Amniotic epithelial cell (primary cell): ENCODE data around the gene CDC42BPG.

Experiments
- DNase-seq: peaks from one replicate; pipeline ENCODE4 v3.0.0-alpha.2; 2010; ENCODE audit warnings: low read depth

CDC42BPG gene, protein sequence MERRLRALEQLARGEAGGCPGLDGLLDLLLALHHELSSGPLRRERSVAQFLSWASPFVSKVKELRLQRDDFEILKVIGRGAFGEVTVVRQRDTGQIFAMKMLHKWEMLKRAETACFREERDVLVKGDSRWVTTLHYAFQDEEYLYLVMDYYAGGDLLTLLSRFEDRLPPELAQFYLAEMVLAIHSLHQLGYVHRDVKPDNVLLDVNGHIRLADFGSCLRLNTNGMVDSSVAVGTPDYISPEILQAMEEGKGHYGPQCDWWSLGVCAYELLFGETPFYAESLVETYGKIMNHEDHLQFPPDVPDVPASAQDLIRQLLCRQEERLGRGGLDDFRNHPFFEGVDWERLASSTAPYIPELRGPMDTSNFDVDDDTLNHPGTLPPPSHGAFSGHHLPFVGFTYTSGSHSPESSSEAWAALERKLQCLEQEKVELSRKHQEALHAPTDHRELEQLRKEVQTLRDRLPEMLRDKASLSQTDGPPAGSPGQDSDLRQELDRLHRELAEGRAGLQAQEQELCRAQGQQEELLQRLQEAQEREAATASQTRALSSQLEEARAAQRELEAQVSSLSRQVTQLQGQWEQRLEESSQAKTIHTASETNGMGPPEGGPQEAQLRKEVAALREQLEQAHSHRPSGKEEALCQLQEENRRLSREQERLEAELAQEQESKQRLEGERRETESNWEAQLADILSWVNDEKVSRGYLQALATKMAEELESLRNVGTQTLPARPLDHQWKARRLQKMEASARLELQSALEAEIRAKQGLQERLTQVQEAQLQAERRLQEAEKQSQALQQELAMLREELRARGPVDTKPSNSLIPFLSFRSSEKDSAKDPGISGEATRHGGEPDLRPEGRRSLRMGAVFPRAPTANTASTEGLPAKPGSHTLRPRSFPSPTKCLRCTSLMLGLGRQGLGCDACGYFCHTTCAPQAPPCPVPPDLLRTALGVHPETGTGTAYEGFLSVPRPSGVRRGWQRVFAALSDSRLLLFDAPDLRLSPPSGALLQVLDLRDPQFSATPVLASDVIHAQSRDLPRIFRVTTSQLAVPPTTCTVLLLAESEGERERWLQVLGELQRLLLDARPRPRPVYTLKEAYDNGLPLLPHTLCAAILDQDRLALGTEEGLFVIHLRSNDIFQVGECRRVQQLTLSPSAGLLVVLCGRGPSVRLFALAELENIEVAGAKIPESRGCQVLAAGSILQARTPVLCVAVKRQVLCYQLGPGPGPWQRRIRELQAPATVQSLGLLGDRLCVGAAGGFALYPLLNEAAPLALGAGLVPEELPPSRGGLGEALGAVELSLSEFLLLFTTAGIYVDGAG (N-terminal part only)

DNA sequence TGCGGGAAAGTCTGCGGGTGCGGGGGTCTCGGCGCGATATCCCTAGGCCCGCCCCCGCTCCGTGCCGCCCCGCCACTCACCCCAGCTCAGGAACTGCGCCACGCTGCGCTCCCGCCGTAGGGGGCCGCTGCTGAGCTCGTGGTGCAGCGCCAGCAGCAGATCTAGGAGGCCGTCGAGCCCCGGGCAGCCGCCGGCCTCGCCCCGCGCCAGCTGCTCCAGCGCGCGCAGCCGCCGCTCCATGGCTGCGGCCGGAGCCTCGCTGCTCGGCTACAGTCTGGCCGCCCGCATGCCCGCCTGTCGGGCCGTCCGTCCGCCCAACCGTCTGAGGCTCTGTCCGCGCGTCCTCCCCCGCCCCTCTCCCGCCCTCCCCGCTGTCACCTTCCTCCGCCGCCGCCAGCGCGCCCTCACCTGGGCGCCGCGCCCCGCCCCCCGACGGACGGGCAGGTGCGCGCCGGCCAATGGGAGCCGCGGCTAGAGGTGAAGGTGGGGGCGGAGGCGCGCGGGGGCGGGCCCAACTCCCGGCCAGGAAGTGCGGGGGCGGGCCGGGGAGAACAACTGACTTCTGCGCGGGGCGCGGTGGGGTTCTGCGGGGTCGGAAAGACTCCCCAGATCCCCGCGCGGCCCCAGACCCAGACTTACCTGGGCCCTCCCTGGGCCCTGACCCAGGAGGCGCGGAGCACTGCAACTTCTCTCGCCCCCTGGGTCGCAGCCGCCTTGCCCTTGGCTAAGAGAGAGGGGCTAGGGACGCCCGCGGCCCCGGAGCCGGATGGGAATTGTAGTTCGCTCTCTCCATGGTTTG is at the start of gene CDC42BPG:
CDC42BPG (minus strand) TSS at position 324 of the 799 bp plus-strand sequence; CDS start at position 240, 84 bp downstream.
- peak; percentile 36 for DNase-seq

DNA sequence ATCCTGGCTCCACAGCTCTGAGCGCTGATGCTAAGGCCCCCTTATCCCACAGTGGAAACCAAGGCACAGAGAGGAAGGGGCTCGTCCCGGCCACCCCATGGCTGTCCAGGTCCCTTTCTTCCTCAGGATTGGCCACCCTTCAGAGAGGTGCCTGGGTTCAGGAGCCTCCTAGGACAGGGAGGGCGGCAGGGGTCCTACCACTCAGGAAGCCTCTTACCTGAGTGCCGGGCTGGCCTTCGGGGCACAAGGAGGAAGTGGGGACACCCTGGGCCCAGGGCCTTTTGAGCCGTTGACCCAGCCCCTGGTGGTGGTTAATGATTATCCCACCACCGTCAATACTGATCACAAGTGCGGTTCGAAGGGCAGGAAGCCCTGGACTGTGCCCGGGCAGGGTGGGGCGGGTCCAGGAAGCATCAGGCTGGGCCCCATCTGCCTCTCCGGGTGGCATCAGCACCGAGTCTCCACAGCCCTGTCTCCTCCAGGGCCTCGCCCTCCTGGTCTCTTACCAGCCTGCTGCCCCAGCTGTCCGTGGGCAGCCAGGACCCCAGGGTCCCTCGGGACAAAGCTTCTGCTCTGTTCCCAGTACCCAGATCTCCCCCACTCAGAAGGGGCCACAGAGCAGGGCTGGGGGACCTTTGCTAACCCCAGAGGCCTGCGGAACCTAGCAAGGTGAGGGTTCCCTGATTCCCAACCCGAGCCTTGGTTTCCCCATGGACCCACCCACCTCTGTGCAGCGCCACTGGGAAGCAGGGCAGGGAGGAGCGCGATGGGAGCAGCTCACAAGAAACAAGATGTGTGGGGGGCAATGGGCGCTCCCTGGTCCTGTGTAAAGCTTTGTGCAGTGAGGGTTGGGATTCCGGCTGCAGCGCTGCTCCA is 49.0 kb upstream of the CDC42BPG start:
- DNase-seq = no peak

DNA sequence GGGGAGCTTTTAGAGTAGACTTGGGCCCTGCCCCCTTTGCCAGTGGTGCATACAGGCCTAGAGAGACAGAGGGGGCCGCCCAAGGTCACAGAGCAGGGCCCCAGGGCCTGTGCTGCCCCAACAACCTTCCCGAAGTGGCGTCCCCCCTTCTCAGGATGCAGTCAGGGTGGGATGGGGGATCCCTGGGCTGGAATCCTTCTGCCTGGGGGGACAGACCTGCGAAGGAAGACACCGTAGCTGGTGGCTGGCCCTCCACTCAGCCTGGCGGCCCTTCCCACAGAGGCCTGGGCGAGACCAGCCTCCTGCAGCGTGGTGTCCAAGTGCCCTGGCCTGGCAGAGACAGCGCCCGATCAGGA is 48.4 kb upstream of the CDC42BPG start:
- no peak for DNase-seq

DNA sequence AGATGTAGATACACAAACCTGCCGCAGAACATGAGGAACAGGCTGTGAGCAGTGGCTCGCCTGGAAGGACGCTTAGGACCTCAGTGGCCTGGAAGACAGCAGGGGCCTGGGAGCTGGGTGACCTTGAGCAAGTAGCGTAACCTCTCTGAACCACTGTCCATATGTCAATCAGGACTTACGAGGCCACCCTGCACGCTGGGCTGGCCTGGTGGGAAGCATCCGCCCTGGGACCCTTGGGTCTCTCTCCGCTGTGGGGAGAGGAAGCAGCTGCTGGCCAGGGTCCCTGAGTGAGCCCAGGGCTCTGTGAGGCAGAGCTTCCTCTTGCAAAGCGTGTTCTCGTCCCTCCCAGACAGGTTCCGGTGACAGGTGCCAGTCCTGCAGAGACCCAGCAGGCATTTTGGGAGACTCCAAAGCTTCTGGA is 48.0 kb upstream of the CDC42BPG start:
- DNase-seq = no peak

DNA sequence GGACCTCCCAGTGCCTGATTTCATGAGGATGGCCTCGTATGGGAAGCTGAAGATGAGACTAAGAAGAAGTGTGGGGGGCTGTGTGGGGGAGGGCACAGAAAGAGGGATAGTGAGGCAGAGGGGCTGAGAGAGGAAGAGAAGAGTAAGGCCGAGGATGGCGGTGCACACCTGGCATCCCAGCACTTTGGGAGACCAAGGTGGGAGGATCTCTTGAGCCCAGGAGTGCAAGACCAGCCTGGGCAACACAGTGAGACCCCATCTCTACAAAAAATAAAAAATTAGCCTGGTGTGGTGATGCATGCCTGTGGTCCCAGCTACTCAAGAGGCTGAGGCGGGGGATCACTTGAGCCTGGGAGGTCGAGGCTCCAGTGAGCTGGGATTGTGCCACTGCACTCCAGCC is 47.4 kb upstream of the CDC42BPG start:
- no peak for DNase-seq

DNA sequence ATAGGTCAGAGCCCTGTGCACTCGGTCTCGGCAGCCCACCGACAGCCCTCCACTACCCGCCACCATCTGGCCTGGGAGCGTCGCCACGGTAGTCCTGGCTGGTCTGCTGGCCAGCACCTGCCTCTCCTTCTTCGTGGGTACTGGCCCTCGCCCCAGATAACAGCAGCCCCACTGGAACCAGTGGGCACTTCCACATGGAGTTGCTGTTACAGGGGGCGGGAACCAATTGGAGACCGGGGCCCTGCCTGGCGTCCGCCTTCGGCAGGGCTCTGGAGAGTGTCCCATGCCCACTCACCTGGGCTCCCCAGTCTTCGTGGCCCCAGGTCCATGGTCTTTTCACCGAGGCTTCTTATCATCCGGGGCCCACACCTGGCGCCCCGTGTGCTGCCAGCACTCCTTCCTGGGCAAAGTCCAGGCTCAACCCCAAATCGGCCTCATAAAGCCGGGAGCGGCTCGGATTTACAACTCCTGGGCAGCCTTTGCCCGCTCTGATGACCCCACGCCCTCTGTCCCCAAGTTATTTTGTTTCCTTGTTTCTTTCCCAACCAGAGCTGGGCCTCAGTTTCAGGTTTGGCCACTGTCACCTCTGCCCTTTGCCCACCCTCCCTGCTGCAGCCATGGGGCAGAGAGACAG is 46.9 kb upstream of the CDC42BPG start:
- no peak for DNase-seq

DNA sequence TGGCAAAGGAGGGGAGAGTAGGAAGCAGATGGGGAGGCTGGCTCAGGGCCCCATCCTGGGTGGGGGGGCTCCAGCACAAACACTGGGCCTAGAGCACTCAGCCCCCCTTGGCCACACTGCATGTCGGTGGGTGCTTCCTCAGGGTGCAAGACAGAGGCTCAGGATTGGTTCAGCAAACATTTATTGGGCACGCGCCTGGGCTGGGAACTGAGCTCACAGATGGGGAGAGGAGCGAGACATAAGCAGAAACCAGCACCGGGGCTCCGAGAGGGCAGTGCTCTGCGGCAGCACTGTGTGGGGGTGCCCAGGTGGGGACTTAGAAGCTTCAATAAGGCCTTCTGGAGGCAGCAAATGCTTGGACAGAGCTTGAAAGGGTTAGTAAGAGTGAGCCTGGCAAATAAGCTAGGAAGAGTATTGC is 46.1 kb upstream of the CDC42BPG start:
- DNase-seq = no peak

DNA sequence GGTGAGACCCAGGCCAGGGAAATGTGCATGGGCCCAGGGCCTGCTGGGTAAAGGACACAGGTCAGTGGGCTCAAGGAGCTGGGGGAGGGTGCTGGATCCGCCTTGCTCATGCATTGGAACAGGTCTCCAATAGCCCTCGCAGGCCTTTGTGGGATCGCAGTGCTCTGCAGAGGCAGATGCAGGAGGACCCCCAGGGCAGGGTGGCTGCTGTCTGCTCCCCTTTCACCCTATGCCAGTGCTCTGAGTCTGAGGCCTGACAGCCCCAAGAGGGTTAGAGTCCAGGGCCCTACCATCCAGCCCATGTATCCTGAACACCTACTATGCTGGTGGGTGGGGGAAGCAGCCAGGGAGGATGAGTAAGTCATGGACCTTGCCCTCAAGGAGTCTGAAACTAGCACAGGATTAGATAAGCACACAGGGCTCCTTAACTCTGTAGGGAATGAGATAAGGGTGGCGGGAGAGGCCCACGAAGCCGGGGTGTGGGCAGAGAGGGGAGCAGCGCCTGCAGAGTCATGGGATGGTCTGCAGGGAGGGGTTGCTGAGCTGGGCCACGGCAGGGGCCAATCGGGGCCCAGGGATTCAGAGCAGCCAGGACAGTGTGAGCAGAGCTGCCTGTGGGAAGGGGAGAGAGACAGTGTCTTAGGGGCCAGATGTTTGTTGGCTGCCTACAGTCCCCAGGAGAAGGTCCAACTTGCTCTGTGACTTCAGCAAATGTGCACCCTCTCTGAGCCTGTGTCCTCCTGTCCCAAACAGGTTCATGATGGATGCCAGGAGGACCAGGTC is 44.5 kb upstream of the CDC42BPG start:
- peak; percentile 86 for DNase-seq

DNA sequence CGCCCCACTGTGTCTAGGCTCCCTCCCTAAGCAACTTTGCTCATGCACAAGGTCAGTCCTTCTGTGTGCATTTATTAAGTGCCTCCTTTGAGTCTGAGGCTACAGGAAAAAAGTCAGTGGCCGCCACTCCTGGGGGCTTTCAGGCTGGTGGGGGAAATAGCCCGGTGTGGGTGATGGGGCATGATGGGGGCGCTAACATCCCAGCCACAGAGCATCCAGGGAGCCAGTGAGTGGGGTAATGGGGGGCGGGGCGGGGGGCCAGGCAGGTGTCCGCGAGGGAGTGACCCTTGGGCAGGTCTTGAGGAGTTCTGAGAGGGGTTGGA is 43.9 kb upstream of the CDC42BPG start:
- DNase-seq = no peak

DNA sequence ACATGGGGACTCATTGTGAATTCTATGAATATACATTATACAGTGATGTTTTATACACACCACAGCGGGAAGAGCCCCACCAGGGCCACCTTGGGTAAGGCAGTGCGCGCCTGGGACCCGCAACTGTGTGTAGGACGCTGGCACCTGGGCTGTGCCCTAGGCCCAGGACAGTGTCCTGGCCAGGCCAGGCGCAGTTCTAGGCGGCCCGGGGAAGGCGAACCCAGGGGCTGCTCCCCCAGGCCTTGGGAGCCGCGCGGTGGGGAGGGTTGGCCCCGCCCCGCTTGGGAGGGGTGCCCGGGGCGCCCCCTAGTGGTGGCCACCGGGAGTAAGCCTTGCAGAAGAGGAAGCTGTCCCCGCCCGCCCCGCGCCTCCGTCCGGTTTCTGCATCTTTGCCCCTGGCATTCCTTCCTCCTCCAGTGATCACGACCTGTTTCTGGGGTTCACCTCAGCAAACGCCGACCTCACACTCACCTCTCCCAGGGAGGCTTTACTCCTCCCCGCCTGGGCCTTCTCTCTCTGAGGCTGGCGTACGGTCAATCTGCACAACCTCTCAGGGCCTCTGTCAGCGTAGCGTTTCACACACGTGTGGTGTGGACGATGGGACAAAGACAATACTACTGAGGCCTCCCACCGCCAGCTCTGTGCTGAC is 43.4 kb upstream of the CDC42BPG start:
- DNase-seq = no peak

DNA sequence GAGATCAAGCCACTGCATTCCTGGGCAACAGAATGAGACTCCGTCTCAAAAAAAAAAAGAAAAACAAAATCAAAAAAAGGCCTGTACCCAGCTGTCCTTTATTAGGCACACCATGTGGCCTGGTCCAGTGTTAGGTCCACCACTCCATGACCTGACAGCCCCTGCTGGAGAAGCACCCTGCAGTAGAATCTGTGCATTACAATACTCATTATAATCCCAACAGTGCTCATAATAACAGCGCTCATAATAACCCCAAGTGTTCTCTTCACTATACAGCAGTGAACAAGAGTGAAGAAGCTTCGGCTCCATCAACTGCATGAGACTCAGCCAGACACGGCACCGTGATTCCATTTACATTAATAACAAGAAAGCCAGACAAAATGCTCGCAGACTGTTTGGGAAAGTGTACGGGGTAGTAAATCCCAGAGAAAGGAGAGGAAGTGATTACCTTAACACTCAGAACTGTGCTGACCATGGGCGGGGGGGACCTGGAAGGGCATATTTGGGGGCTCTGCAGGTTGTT is 42.8 kb upstream of the CDC42BPG start:
- no peak for DNase-seq

DNA sequence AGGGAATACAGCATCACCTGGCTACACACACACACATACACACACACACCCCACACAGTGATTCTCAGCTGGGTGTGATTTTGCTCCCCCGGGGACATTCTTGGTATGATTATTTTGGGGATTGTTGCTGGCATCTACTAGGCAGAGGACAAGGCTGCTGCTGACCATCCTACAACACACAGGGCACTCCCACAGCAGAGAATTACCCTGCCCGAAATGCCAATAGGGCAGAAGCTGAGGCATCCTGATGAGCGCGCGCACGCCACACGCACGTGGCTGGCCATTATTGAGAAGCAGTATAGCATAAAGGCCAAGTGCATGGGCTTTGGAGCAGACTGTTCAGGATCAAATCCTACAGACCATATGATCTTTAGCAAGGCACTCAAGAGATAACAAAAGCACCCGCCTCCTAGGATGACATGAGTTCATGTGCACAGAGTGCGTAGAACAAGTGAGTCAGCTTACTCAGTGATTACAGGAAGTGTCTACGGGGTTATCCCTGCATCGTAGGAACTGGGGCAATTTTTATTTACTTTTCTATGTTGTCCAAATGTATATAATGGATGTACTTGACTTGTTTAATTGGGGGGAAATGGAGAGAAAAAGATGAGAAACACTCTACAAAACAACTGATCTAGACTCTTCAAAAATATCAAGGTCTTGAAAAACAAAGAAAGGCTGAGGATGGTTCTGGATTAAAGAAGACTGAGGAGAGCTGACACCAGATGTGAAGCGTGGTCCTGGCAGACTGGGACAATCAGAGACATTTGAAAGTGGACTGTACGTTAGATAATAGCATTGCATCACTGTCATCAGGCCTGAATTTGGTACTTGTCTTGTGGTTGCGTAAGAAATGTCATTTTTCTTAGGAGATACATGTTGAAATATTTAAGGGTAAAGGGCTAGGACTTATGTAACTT is 41.2 kb upstream of the CDC42BPG start:
- DNase-seq = peak; percentile 97

DNA sequence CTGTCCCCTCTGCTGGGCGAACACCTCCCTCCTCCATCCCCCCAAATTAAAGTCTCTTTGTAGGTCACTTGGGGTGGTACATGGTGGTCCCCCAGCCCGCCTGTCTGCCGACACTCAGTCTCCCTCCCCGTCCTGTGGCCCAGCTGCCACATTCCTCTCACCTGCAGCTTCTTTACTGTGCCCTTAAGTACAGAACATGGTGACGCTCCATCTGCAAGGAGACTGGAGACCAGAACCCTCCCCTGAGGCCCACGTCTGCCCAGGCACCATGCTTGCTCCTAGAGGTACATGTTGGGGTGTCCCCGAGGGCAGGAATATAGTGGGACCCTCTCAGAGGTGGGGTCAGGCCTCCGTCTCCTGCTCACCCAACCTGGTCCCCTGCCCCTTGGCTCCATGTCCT is 39.6 kb upstream of the CDC42BPG start:
- no peak for DNase-seq

DNA sequence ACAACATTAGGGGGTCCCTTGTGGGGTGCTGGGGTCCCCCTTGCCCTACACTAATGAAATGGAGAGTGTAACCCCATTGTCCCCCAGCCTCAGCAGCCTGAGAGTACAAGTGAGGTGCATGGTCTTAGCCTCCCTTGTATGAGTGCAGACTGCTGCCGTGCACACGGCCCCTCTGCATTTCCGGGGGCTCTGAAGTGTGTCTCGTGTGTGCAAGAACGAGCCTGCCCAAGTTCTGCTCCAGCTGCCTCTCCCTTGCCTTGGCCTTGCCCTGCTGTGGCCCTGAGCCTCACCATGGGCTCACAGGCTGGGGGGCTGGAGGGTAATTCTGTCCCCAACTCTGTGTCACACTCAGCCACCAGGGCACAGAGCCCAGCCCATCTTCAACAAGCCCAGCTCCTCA is 39.1 kb upstream of the CDC42BPG start:
- no peak for DNase-seq

DNA sequence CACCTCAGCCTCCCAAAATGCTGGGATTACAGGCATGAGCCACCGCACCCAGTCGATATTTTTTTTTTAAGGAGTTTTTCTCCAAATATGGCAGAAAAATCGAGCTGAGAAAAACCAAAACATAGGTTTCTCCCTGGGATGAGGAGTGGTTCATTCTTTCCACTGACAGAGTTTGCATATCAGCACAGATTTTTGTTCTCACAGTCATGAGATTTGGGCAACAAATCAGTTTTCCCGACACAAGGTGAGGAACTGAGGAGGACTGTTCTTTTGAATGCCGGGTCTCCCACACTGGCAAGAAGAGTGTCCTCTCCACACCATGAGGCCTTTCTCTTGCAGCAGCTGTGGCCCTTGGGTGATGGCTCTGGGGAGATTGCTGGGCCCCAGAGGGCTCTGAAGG is 37.8 kb upstream of the CDC42BPG start:
- peak; percentile 38 for DNase-seq

DNA sequence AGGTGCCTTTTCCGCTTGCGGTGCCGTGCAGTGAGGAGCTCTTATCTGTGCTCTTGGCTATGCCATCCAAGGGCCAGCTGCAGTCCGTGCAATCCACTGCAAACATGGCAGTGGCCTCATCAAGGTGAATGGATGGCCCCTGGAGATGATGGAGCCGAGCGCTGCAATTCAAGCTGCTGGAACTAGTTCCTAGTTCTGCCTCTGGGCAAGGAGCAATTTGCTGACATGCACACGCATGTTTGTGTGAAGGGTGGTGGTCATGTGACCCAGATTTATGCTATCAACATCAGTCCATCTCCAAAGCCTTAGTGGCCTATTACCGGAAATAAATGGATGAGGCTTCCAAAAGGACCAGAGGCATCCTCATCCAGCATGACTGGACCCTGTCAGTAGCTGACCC is 37.0 kb upstream of the CDC42BPG start:
- no peak for DNase-seq

DNA sequence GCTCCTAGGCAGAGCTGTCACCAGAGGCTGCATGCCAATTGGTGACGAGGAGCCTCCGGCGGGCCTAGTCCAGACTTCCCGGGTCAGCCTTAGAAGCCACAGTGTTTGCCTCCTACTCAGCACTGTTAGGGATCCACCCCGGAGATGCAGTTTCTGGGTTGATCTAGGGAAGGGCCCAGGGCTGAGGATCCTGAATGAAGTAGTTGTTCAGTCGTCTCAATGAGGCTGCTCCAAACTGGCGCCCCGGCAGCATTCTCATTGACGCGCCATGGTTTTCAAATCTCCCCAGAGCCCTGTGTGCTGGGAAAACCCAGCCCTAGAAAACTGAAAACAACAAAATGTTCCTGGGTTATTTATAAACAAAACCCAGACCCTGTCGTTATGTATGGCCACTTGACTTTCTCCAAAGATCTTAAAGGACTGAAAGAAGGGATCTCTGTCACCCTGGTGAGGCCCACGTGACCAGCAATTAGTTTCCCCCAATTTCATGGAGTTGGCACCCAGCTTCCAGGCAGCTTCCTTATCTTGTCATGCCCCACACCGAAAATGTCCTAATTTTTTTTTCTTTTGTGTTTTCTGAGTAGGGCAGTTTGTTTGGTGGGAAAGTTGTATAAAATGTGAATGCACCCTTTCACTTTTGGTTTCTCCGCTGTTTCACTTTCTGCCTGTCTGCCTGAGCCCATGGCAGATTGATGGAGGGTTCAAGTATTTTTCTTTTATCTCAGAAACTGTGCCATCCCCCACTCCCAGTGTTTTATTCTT is 36.0 kb upstream of the CDC42BPG start:
- no peak for DNase-seq
